HG03565 (cell line): ENCODE results near the gene GFAP.

Source experiments
- ATAC-seq: cut with Tn5 transposase; IDR thresholded peaks from one replicate; pipeline ENCODE4 v1.9.1; 2021; ENCODE audit warnings: mild to moderate bottlenecking, moderate library complexity; ENCODE audit not compliant: unreplicated experiment

GFAP gene

GRCh38 chr17:44867841-44868240 is 47.5 kb downstream of the GFAP start:
- no peak for ATAC-seq

- ATAC-seq: no peak
These were observed 49.4 kb downstream of the GFAP start for GRCh38 chr17:44865931-44866330.

- no peak for ATAC-seq
These were observed 50.1 kb downstream of the GFAP start for GRCh38 chr17:44865231-44865660.

GRCh38 chr17:44864831-44865230 is 50.5 kb downstream of the GFAP start:
- ATAC-seq: no peak

GRCh38 chr17:44863061-44863918 is 52.0 kb downstream of the GFAP start:
- no peak for ATAC-seq

- ATAC-seq: no peak
These were observed 52.9 kb downstream of the GFAP start for GRCh38 chr17:44862278-44862914.

GRCh38 chr17:44859701-44860100 is 55.6 kb downstream of the GFAP start:
- ATAC-seq: no peak

- no peak for ATAC-seq
These were observed 61.1 kb downstream of the GFAP start for GRCh38 chr17:44854192-44854591.
